ENCODE measurements around the gene ARHGAP28. TPM values are rescaled to one million over a fixed set of nuclear protein-coding genes. Genes with fewer than 3 reads are reported as not detected.

Gene ARHGAP28
- total RNA-seq, 2 donors from 2014 or later = 110 to 133 TPM

DNA sequence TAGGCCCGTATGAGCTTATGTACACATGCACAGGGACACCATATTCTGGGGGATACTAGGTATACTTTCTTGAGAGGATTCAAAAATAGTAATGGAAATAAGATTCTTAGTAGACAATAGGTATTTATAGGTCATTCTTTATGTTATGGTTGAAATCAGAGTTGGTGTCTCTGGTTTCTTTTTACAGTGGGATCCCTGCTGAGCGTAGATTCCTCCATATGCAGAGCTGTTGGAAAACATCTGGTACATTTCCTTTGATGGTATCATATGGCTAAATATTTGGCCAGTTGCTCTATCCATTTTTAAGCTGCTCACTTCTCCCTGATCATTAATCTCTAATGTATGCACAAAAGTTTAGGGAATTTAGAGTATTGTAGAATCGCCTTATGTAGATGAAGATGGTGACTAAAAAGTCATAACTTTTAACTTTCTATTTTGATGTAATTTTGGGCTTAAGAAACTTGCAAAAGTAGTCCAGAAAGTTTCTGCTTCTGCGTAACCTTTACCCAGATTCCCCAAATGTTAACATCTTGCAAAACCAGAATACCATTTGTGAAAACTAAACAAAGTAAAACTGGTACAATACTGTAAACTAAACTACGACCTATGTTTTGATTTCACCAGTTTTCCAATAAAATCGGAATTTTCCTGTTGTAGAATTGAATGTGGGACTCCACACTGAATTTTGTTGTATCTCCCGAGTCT lies 5.4 kb downstream of the ARHGAP28 start:
- TF ChIP-seq, protein P1, sequence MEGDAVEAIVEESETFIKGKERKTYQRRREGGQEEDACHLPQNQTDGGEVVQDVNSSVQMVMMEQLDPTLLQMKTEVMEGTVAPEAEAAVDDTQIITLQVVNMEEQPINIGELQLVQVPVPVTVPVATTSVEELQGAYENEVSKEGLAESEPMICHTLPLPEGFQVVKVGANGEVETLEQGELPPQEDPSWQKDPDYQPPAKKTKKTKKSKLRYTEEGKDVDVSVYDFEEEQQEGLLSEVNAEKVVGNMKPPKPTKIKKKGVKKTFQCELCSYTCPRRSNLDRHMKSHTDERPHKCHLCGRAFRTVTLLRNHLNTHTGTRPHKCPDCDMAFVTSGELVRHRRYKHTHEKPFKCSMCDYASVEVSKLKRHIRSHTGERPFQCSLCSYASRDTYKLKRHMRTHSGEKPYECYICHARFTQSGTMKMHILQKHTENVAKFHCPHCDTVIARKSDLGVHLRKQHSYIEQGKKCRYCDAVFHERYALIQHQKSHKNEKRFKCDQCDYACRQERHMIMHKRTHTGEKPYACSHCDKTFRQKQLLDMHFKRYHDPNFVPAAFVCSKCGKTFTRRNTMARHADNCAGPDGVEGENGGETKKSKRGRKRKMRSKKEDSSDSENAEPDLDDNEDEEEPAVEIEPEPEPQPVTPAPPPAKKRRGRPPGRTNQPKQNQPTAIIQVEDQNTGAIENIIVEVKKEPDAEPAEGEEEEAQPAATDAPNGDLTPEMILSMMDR (conservative IDR thresholded peaks at IDR 0.05) = no peak
- Histone ChIP-seq H3K27ac (ENCODE audit: low read depth, low read length) (no peak overlapping the region), H3K4me1 (ENCODE audit: control insufficient read depth, insufficient read depth, low read length) (peaks cover 5% of the 10 kb centered on the region), H3K9me3 (ENCODE audit: control insufficient read depth, low read length) (no peaks in the 10 kb centered on the region), H3K9ac (ENCODE audit: extremely low read depth, low read length, poor library complexity, severe bottlenecking) (no peak overlapping the region), H3K36me3 (ENCODE audit: control insufficient read depth, insufficient read depth, low read length) (peaks cover 12% of the 10 kb centered on the region), H3K4me3 (ENCODE audit: low read length) (peak overlapping the region; percentile 22), H3K27me3 (ENCODE audit: control insufficient read depth, insufficient read depth, low read length, poor library complexity, severe bottlenecking) (no peaks in the 10 kb centered on the region)
- peaks cover 21% of the 10 kb centered on the region for H3K36me3 Mint-ChIP-seq (ENCODE audit: low read depth)
- H3K9me3 Mint-ChIP-seq = no peaks in the 10 kb centered on the region
- no peak for DNase-seq
- H3K27ac Mint-ChIP-seq = no peak overlapping the region
- WGBS, 2 experiments (ENCODE audit: insufficient coverage in 1 of 2, insufficient read length in 1 of 2) = 93 to 100% methylated on average over 3 to 7 of the region's 7 CpGs
- no peaks in the 10 kb centered on the region for H3K27me3 Mint-ChIP-seq (ENCODE audit: insufficient read depth)
- H3K4me3 Mint-ChIP-seq = no peak overlapping the region
- H3K4me1 Mint-ChIP-seq = peaks cover 49% of the 10 kb centered on the region

DNA sequence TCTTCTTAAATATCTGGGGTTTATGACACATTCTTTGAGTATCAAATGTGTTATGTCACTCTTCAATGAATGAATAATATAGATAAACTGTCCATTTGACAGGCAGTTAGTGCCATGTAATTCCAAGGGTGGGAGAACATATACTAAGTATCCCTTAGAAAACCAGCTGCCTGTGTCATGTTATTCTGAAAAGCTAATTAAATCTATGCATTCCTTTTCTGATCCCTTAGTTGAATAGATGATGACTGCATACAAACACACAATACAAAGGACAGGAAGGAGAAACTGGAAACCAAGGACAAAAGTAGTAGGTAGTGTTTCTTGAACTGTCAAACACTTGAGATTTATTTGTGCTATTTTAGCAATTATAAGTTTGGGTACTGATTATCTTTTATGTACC lies 8.3 kb downstream of the ARHGAP28 start:
- Mint-ChIP-seq H3K4me3 (no peak overlapping the region), H3K27ac (no peak overlapping the region), H3K36me3 (ENCODE audit: low read depth) (peaks cover 44% of the 10 kb centered on the region), H3K9me3 (no peaks in the 10 kb centered on the region), H3K27me3 (ENCODE audit: insufficient read depth) (no peaks in the 10 kb centered on the region), H3K4me1 (peaks cover 41% of the 10 kb centered on the region)
- peaks cover 9% of the 10 kb centered on the region for H3K4me1 ChIP-seq (ENCODE audit: control insufficient read depth, insufficient read depth, low read length)
- no peaks in the 10 kb centered on the region for H3K27me3 ChIP-seq (ENCODE audit: control insufficient read depth, insufficient read depth, low read length, poor library complexity, severe bottlenecking)
- TF ChIP-seq, protein P1 (conservative IDR thresholded peaks at IDR 0.05) = no peak
- no peaks in the 10 kb centered on the region for H3K9me3 ChIP-seq (ENCODE audit: control insufficient read depth, low read length)
- DNase-seq = no peak
- H3K36me3 ChIP-seq (ENCODE audit: control insufficient read depth, insufficient read depth, low read length) = peaks cover 30% of the 10 kb centered on the region
- H3K4me3 ChIP-seq (ENCODE audit: low read length) = no peak overlapping the region
- no peak overlapping the region for H3K27ac ChIP-seq (ENCODE audit: low read depth, low read length)
- no peak overlapping the region for H3K9ac ChIP-seq (ENCODE audit: extremely low read depth, low read length, poor library complexity, severe bottlenecking)

DNA sequence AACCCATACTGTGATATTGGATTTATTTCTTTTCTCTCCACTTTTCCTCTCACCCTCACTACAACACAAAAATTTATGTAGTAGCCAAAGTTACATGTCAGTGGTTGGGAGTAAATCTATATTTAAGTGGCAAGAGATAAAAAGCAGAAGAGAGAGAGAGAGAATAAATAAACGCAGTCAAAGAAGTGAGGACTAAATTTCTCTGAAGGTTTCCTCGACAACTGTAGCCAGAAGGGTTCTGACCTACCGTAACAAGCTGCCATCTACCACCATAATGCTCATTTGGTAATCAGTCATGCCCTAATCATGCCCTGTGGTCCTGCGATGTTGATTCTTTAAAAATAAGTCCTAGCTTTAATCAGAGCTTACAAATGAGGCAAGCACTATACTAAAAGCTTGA lies 9.1 kb downstream of the ARHGAP28 start:
- peaks cover 10% of the 10 kb centered on the region for H3K4me1 ChIP-seq (ENCODE audit: control insufficient read depth, insufficient read depth, low read length)
- H3K9me3 ChIP-seq (ENCODE audit: control insufficient read depth, low read length) = no peaks in the 10 kb centered on the region
- no peak for DNase-seq
- TF ChIP-seq, protein P1 (conservative IDR thresholded peaks at IDR 0.05) = no peak
- peaks cover 30% of the 10 kb centered on the region for H3K36me3 ChIP-seq (ENCODE audit: control insufficient read depth, insufficient read depth, low read length)
- WGBS, 2 experiments (ENCODE audit: insufficient coverage in 1 of 2, insufficient read length in 1 of 2) = 72 to 93% methylated on average over 3 to 4 of the region's 4 CpGs
- Mint-ChIP-seq H3K27me3 (ENCODE audit: insufficient read depth) (no peaks in the 10 kb centered on the region), H3K4me1 (peaks cover 38% of the 10 kb centered on the region), H3K4me3 (no peak overlapping the region), H3K9me3 (no peaks in the 10 kb centered on the region), H3K36me3 (ENCODE audit: low read depth) (peaks cover 44% of the 10 kb centered on the region), H3K27ac (no peak overlapping the region)
- no peak overlapping the region for H3K4me3 ChIP-seq (ENCODE audit: low read length)
- no peaks in the 10 kb centered on the region for H3K27me3 ChIP-seq (ENCODE audit: control insufficient read depth, insufficient read depth, low read length, poor library complexity, severe bottlenecking)
- peak overlapping the region; percentile 59 for H3K27ac ChIP-seq (ENCODE audit: low read depth, low read length)
- no peak overlapping the region for H3K9ac ChIP-seq (ENCODE audit: extremely low read depth, low read length, poor library complexity, severe bottlenecking)
